ENCODE measurements around the gene SIPA1L3.

The SIPA1L3 gene

GRCh38 chr19:38036707-38037611, 130.0 kb downstream of the SIPA1L3 start:
- FAIRE-seq: no peak
- no peak for DNase-seq (ENCODE audit: low spot score)

GRCh38 chr19:38039966-38040365, 133.0 kb downstream of the SIPA1L3 start:
- peak; percentile 37 for FAIRE-seq

GRCh38 chr19:38042132-38042531, 135.1 kb downstream of the SIPA1L3 start:
- DNase-seq (ENCODE audit: low spot score) (no peak), FAIRE-seq (no peak)

More at GRCh38 chr19:38039966-38040365, 133.0 kb downstream of the SIPA1L3 start:
- peak; percentile 86 for DNase-seq (ENCODE audit: low spot score)

- FAIRE-seq (no peak), DNase-seq (ENCODE audit: low spot score) (no peak)
Observed at GRCh38 chr19:38043649-38044144, 136.7 kb downstream of the SIPA1L3 start.

- peak; percentile 4 for DNase-seq (ENCODE audit: low spot score)
- FAIRE-seq: no peak
Observed at GRCh38 chr19:38044267-38045111, 137.5 kb downstream of the SIPA1L3 start.

- no peak for FAIRE-seq
Observed at GRCh38 chr19:38045554-38046253, 138.7 kb downstream of the SIPA1L3 start.

GRCh38 chr19:38046254-38047048, 139.4 kb downstream of the SIPA1L3 start:
- no peak for FAIRE-seq
- DNase-seq (ENCODE audit: low spot score): no peak

More at GRCh38 chr19:38045554-38046253, 138.7 kb downstream of the SIPA1L3 start:
- no peak for DNase-seq (ENCODE audit: low spot score)

GRCh38 chr19:38047049-38047438, 140.0 kb downstream of the SIPA1L3 start:
- DNase-seq (ENCODE audit: low spot score) (no peak), FAIRE-seq (no peak)

- no peak for DNase-seq (ENCODE audit: low spot score)
- no peak for FAIRE-seq
Observed at GRCh38 chr19:38047641-38048040, 140.6 kb downstream of the SIPA1L3 start.

GRCh38 chr19:38049105-38049649, 142.2 kb downstream of the SIPA1L3 start:
- FAIRE-seq (no peak), DNase-seq (ENCODE audit: low spot score) (no peak)

GRCh38 chr19:38055010-38055409, 148.0 kb downstream of the SIPA1L3 start:
- FAIRE-seq (no peak), DNase-seq (ENCODE audit: low spot score) (no peak)

GRCh38 chr19:38055655-38056521, 148.9 kb downstream of the SIPA1L3 start:
- FAIRE-seq: no peak
- no peak for DNase-seq (ENCODE audit: low spot score)

- FAIRE-seq (no peak), DNase-seq (ENCODE audit: low spot score) (no peak)
Observed at GRCh38 chr19:38056646-38057045, 149.6 kb downstream of the SIPA1L3 start.

GRCh38 chr19:38057959-38058690, 151.1 kb downstream of the SIPA1L3 start:
- FAIRE-seq: no peak
- DNase-seq (ENCODE audit: low spot score): no peak

- DNase-seq (ENCODE audit: low spot score) (no peak), FAIRE-seq (no peak)
Observed at GRCh38 chr19:38059897-38060296, 152.9 kb downstream of the SIPA1L3 start.

- DNase-seq (ENCODE audit: low spot score): no peak
- FAIRE-seq: no peak
Observed at GRCh38 chr19:38060331-38060730, 153.3 kb downstream of the SIPA1L3 start.

GRCh38 chr19:38061294-38061693, 154.3 kb downstream of the SIPA1L3 start:
- DNase-seq (ENCODE audit: low spot score) (peak; percentile 80), FAIRE-seq (peak; percentile 86)

- FAIRE-seq (no peak), DNase-seq (ENCODE audit: low spot score) (no peak)
Observed at GRCh38 chr19:38062959-38063761, 156.2 kb downstream of the SIPA1L3 start.
